Activated CD8-positive, alpha-beta memory T cell treated with anti-CD3 and anti-CD28 coated beads, Interleukin-2, amount 50 U/mL, for 24 hours (primary cell): ENCODE data around the gene PYGB.
A peak's percentile ranks its signal among the peaks of the same experiment; 100 is the strongest.
"Not testable (repeated sequence)": the region's sequence is repeated elsewhere in the genome, so short reads cannot be mapped to it uniquely, and the experiment has no call there.

Experiments
- DNase-seq: peaks from one replicate; pipeline ENCODE4 v3.0.0-alpha.2; 2020; ENCODE audit errors: extremely low read depth

Gene PYGB

GRCh38 chr20:25296094-25297093 lies 48.5 kb downstream of the PYGB start:
- no peak for DNase-seq

GRCh38 chr20:25297141-25297905 lies 49.4 kb downstream of the PYGB start:
- DNase-seq = no peak

- DNase-seq = no peak
Observed at GRCh38 chr20:25299806-25300205, 51.9 kb downstream of the PYGB start.

GRCh38 chr20:25300496-25301170 lies 52.7 kb downstream of the PYGB start:
- no peak for DNase-seq

GRCh38 chr20:25301357-25301920 lies 53.6 kb downstream of the PYGB start:
- DNase-seq = no peak

GRCh38 chr20:25302596-25302995 lies 54.7 kb downstream of the PYGB start:
- DNase-seq = no peak

- DNase-seq = no peak
Observed at GRCh38 chr20:25303292-25304024, 55.6 kb downstream of the PYGB start.

- DNase-seq = no peak
Observed at GRCh38 chr20:25304025-25304549, 56.2 kb downstream of the PYGB start.

- DNase-seq = no peak
Observed at GRCh38 chr20:25306991-25307903, 59.4 kb downstream of the PYGB start.

- DNase-seq = no peak
Observed at GRCh38 chr20:25308083-25308491, 60.2 kb downstream of the PYGB start.

GRCh38 chr20:25308671-25309394 lies 60.9 kb downstream of the PYGB start:
- no peak for DNase-seq

- DNase-seq = no peak
Observed at GRCh38 chr20:25309395-25310267, 61.7 kb downstream of the PYGB start.

- peak; percentile 7 for DNase-seq
Observed at GRCh38 chr20:25310268-25310920, 62.5 kb downstream of the PYGB start.

GRCh38 chr20:25310921-25311728 lies 63.2 kb downstream of the PYGB start:
- no peak for DNase-seq

- not testable (repeated sequence) for DNase-seq
Observed at GRCh38 chr20:25312716-25313115, 64.8 kb downstream of the PYGB start.

- no peak for DNase-seq
Observed at GRCh38 chr20:25313593-25313992, 65.7 kb downstream of the PYGB start.
